Fibroblast of lung (primary cell): ENCODE measurements around the gene WNT3A. TPM values are rescaled to one million over a fixed set of nuclear protein-coding genes. Genes with fewer than 3 reads are reported as not detected.

ENCODE experiments used
- DNase-seq, 2 donors: peaks; one replicate each; pipeline versions ENCODE4 v3.0.0 to v3.0.0-alpha.2; 2010; ENCODE audit warnings: low read depth in 2 of 2
- H2AFZ ChIP-seq: 2 replicates; pipeline ENCODE4 v1.5.1; 2012; ENCODE audit warnings: low read length, control low read depth, inconsistent platforms
- H3K27ac ChIP-seq: 2 replicates; pipeline ENCODE4 v1.5.1; 2011; ENCODE audit warnings: low read length, control low read depth; ENCODE audit not compliant: insufficient read depth
- H3K27me3 ChIP-seq: 2 replicates; pipeline ENCODE4 v1.5.1; 2011; ENCODE audit warnings: mild to moderate bottlenecking, low read length; ENCODE audit not compliant: control insufficient read depth, insufficient read depth
- H3K36me3 ChIP-seq: 2 replicates; pipeline ENCODE4 v1.5.1; 2011; ENCODE audit warnings: low read length; ENCODE audit not compliant: control insufficient read depth, insufficient read depth
- H3K4me1 ChIP-seq: 2 replicates; pipeline ENCODE4 v1.5.1; 2011; ENCODE audit warnings: low read length; ENCODE audit not compliant: control insufficient read depth, insufficient read depth; ENCODE audit errors: extremely low read depth
- H3K4me2 ChIP-seq: 2 replicates; pipeline ENCODE4 v1.5.1; 2011; ENCODE audit warnings: low read length, control low read depth; ENCODE audit not compliant: insufficient read depth; ENCODE audit errors: extremely low read depth
- H3K4me3 ChIP-seq, 4 experiments: fragments of 200-600 bp in 1 of 4; sonication (generic) in 1 of 4; replicated peaks in 1 of 4; 2 replicates each; pipeline ENCODE4 v1.5.1; 2011 to 2016; ENCODE audit warnings: low read length in 4 of 4, low read depth in 3 of 4, mild to moderate bottlenecking in 3 of 4, control low read depth in 2 of 4, inconsistent platforms in 1 of 4, mixed read lengths in 1 of 4; ENCODE audit not compliant: insufficient read depth in 1 of 4; ENCODE audit errors: control extremely low read depth in 1 of 4
- H3K79me2 ChIP-seq: 2 replicates; pipeline ENCODE4 v1.5.1; 2012; ENCODE audit warnings: mild to moderate bottlenecking, low read length, inconsistent platforms; ENCODE audit not compliant: control insufficient read depth, insufficient read depth
- H3K9ac ChIP-seq: 2 replicates; pipeline ENCODE4 v1.5.1; 2011; ENCODE audit warnings: mild to moderate bottlenecking, low read length, control low read depth; ENCODE audit not compliant: insufficient read depth
- H3K9me3 ChIP-seq: 2 replicates; pipeline ENCODE4 v1.5.1; 2012; ENCODE audit warnings: low read depth, low read length; ENCODE audit not compliant: control insufficient read depth, insufficient read depth
- H4K20me1 ChIP-seq: 2 replicates; pipeline ENCODE4 v1.5.1; 2011; ENCODE audit warnings: low read length; ENCODE audit not compliant: control insufficient read depth, insufficient read depth; ENCODE audit errors: extremely low read depth
- EZH2 ChIP-seq: IDR thresholded peaks from 2 replicates; pipeline ENCODE4 v1.5.1; 2012; ENCODE audit warnings: low read length, control low read depth, mild to moderate bottlenecking; ENCODE audit errors: missing control alignments
- polyA plus RNA-seq, 2 donors: library from polyadenylated mRNA; depleted of rRNA in 1 of 2; stranded (reverse) in 1 of 2; unstranded in 1 of 2; fragments of >200 nt; gene quantifications; 2 replicates each; pipeline ENCODE4 v1.2.1, GENCODE V29; 2011 to 2012; ENCODE audit warnings: missing spikeins in 1 of 2
- total RNA-seq: library from RNA; depleted of rRNA; stranded (reverse); fragments of >200 nt; gene quantifications from 2 replicates; pipeline ENCODE4 v1.2.1, GENCODE V29; 2014
- TF ChIP-seq, protein P1 (sequence below), 2 donors: IDR thresholded peaks in 1 of 2; conservative IDR thresholded peaks in 1 of 2; 1 replicate in 1 of 2; 2 replicates in 1 of 2; pipeline ENCODE4 v1.5.1; 2011 to 2012; ENCODE audit warnings: low read length in 2 of 2, control low read depth in 1 of 2, inconsistent platforms in 1 of 2, low read depth in 1 of 2, mild to moderate bottlenecking in 1 of 2

The WNT3A gene
- total and polyA plus RNA-seq, 2 donors (not counting 1 experiment from before 2014, with no cell fraction given) = not detected

DNA sequence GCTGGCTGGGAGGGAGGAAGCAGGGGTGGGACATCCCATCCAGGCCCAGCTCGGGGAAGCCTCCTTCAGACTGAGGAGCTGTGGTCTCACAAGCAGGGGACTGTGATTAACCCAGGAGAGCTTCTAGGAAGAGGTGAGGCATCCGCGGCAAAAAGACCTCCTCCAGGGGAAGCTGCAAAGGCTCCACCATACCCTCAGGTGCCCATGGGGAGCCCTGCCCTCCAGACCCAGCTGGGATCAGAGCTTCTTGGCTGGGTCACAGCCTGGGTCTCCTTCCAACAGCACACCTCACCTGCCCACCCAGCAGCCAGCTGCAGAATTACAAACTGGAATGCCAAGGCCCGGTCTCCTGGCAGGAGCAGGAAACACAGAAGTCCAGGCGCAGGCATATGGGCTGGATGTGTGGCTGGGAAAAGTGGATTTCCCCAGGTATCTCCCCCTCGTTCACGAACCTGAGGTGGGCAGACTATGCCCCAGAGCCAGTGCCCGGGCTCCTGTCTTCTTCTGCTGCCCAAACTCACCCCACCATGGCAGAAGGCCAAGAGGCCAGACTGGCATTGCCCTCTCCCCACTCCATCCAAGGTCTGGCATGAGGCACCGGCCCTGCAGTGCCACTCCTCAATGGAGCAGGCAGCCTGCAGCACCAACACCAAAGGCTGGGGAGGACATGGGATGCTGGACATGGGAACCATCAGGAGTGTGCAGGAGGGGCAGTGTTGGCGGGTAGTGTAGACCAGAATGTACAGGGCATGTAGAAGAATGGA, 60.3 kb downstream of the WNT3A start:
- no peaks in the 10 kb centered on the region for H3K36me3 ChIP-seq
- H3K4me1 ChIP-seq = no peaks in the 10 kb centered on the region
- no peaks in the 10 kb centered on the region for H4K20me1 ChIP-seq
- no peak overlapping the region for H3K4me3 ChIP-seq
- no peaks in the 10 kb centered on the region for H3K79me2 ChIP-seq
- H3K27me3 ChIP-seq = peaks cover 10% of the 10 kb centered on the region
- TF ChIP-seq, protein P1, sequence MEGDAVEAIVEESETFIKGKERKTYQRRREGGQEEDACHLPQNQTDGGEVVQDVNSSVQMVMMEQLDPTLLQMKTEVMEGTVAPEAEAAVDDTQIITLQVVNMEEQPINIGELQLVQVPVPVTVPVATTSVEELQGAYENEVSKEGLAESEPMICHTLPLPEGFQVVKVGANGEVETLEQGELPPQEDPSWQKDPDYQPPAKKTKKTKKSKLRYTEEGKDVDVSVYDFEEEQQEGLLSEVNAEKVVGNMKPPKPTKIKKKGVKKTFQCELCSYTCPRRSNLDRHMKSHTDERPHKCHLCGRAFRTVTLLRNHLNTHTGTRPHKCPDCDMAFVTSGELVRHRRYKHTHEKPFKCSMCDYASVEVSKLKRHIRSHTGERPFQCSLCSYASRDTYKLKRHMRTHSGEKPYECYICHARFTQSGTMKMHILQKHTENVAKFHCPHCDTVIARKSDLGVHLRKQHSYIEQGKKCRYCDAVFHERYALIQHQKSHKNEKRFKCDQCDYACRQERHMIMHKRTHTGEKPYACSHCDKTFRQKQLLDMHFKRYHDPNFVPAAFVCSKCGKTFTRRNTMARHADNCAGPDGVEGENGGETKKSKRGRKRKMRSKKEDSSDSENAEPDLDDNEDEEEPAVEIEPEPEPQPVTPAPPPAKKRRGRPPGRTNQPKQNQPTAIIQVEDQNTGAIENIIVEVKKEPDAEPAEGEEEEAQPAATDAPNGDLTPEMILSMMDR (conservative IDR thresholded peaks at IDR 0.05 in 1 of 2, IDR thresholded peaks at IDR 0.05 in 1 of 2; ENCODE audit: low read depth in 1 of 2, low read length in 2 of 2) = no peak
- TF ChIP-seq EZH2 = no peak
- H3K4me2 ChIP-seq = no peak overlapping the region
- DNase-seq = no peak
- H2AFZ ChIP-seq = no peak overlapping the region
- H3K9me3 ChIP-seq = no peaks in the 10 kb centered on the region
- no peak overlapping the region for H3K27ac ChIP-seq
- H3K9ac ChIP-seq = no peak overlapping the region

DNA sequence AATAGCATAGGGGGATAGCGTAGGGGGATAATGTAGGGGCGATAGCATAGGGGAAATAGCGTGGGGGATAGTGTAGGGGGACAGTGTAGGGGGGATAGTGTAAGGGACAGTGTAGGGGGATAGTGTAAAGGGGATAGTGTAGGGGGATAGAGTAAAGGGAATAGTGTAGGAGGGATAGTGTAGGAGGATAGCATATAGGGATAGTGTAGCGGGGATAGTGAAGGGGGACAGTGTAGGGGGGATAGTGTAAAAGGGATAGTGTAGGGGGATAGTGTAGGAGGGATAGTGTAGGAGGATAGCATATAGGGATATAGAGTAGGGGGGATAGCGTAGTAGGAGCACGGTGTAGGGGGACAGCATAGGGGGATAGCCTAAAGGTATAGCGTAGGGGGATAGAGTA, 61.6 kb downstream of the WNT3A start:
- Histone ChIP-seq H2AFZ (no peak overlapping the region), H3K4me3 (no peak overlapping the region), H3K79me2 (no peaks in the 10 kb centered on the region), H3K27me3 (peaks cover 10% of the 10 kb centered on the region), H3K4me1 (no peaks in the 10 kb centered on the region), H3K4me2 (no peak overlapping the region), H3K9ac (no peak overlapping the region), H3K36me3 (no peaks in the 10 kb centered on the region), H4K20me1 (no peaks in the 10 kb centered on the region), H3K9me3 (no peaks in the 10 kb centered on the region), H3K27ac (no peak overlapping the region)
- TF ChIP-seq, protein P1 (conservative IDR thresholded peaks at IDR 0.05 in 1 of 2, IDR thresholded peaks at IDR 0.05 in 1 of 2; ENCODE audit: low read depth in 1 of 2, low read length in 2 of 2) = no peak
- TF ChIP-seq EZH2 = no peak
- no peak for DNase-seq

DNA sequence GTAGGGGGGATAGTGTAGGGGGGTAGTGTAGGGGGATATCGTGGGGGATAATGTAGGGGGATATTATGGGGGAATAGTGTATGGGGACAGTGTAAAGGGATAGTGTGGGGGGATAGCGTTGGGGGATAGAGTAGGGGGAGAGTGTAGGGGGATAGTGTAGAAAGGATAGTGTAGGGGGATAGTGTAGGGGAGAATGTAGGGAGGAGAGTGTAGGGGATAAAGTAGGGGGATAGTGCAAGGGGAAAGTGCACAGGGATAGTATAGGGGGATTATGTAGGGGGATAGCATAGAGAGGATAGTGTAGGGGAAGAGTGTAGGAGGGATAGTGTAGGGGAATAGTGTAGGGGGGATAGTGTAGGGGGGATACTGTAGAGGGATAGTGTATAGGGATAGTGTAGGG, 63.4 kb downstream of the WNT3A start:
- no peak for TF ChIP-seq EZH2
- TF ChIP-seq, protein P1 (conservative IDR thresholded peaks at IDR 0.05 in 1 of 2, IDR thresholded peaks at IDR 0.05 in 1 of 2; ENCODE audit: low read depth in 1 of 2, low read length in 2 of 2) = no peak
- no peak for DNase-seq
- H3K4me2 ChIP-seq = no peak overlapping the region

More for the DNA sequence above, 63.4 kb downstream of the WNT3A start:
- Histone ChIP-seq H3K79me2 (no peaks in the 10 kb centered on the region), H3K27ac (no peak overlapping the region), H3K9ac (no peak overlapping the region), H2AFZ (no peak overlapping the region), H3K4me1 (no peaks in the 10 kb centered on the region), H3K36me3 (no peaks in the 10 kb centered on the region), H3K9me3 (no peaks in the 10 kb centered on the region), H3K27me3 (peaks cover 10% of the 10 kb centered on the region), H4K20me1 (no peaks in the 10 kb centered on the region), H3K4me3 (no peak overlapping the region)
